Activated CD4-positive, CD25-positive, alpha-beta regulatory T cell treated with anti-CD3 and anti-CD28 coated beads, Interleukin-2, amount 50 U/mL, for 24 hours (primary cell): Measurements from ENCODE around the gene TRIM71.
A peak's percentile ranks its signal among the peaks of the same experiment; 100 is the strongest.

Experiments used
- ATAC-seq, 2 donors: fragments of 150-1000 bp; cut with Tn5 transposase; one replicate each; pipeline ENCODE4 v1.10.0; 2021; ENCODE audit warnings: mild to moderate bottlenecking in 1 of 2, moderate library complexity in 1 of 2

The TRIM71 gene

DNA sequence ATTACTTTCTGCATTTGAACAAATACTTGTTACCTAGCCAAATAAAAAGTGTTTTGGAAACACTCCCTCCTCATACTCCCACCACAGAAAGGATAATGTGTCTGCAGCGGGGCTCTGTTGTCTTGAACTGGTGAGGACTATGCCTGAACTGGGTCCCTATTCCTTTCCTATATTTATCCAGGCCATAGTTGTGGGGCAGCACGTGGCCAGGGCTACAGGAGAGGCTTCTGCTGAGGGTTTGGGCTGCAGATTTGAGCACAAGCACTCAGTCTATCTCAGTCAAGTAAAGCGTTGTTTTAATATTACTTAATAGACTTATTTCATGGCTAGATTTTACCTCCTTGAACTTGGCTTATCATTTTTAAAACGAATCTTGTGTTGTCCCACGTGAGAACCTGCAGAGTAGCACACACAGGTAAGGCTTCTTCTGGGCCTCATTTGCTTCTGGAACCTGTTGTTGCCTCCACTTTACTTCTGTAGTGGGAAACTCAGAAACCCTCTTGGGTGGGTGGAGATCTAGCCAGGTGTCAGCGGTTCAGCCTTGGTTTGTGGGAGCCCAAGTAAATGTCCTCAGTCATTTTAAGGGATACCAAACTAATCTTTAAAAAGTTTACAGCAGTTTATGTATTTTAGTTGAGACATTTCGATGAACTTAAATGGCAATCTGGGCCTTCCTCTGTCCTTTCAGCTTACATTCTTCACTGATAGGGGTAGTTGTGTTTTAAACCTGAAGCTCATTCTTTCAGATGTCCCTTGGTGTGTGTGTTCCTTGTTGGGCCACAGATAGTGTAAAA lies 51.1 kb downstream of the TRIM71 start:
- no peak for ATAC-seq

DNA sequence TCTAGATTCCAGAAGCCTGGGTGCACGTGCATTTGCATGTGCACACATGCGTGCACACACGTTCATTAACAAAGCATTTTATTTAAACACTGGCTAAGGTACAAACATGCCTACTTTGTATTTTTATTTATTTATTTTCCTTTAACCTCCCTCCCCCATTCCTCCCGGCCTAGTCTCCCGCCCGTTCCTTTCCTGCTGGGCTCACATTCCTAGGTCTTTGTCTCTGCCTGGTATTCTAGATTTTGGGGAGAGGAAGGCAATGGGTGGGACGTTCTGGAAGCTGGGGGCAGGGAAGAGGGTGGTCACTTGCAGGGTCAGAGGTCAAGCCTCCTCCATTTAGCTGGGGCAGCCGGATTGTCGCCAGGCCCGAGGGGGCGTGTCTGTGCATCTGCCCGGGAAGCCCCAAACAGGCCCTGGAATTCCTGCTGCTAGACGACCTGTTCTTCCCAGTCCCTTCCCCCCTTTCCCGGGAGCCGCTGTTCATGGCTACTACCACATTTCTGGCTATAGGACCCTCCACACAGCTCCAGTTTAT lies 51.8 kb downstream of the TRIM71 start:
- ATAC-seq: no peak

DNA sequence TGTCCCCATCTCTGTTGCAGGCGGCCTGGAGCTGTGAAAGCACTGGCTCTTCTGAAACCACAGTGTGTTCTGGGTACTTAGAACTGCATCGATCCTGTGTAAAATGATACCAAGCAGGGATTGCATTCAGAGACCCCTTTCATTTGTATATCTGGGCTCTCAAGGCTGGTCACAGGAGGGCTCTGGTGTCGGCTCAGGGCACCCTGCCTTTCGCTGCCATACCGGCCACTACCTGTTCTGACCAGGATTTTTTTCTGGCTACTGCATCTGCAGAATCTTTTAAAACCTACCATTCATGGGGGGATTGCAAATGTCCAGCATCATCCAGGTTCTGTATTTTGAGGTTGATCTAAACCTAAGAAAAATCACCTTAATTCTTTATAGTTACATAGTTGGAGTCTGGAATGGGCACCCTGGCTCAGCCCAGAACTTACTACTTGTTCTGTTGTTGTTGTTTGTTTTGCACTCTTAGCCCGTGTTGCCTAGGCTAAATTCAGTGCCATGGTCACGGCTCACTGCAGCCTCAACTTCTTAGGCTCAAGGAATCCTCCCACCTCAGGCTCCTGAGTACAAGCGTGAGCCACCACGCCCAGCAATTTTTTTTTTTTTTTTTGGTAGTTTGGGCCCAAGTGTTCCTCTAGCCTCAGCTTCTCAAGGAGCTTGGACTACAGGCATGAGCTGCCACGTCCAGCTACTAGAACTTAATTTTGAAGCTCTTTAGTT lies 52.7 kb downstream of the TRIM71 start:
- no peak for ATAC-seq

GRCh38 chr3:32871273-32871672 lies 53.5 kb downstream of the TRIM71 start:
- no peak for ATAC-seq

DNA sequence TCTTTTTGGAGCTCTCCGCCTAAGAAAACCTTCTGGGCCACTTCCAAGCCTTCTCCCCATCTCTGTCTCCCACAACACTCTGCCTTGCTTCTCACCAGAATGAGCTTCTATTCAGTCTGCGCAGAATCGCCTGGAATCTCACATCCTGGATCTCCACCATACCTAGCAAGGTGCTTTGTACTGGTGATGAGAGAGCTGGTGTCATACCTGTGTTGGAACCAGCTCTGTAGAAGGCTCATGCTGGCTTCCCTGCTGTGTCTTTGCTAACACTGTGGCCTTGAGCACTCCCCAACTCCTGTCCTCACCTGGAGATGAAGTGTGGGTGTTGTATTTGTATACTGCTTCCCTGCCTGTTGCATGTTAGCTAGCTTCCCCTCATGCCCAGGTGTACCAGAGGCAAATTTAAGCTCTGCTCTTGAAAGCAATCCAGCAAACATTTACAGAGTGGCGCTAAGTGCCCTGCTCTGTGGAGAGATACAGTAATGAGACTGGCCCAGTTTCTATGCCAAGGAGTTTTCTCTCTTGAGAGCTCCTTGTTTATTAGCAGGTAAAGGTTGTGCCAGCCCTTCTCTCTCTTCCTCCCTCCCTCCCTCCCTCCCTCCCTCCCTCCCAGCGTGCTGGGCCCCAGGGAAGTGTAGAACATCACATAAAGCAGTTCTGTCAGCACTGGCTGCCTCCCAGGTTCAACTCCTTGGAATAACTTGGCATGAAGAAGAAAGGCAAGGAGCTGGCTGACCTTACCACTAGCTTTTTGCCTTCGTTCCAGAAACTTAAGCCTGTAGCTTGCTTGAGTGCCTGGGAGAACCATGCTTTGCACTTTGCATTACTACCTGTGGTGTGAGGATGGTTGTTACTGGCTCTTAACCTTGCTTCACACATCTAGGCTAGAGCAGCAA lies 54.9 kb downstream of the TRIM71 start:
- no peak for ATAC-seq

DNA sequence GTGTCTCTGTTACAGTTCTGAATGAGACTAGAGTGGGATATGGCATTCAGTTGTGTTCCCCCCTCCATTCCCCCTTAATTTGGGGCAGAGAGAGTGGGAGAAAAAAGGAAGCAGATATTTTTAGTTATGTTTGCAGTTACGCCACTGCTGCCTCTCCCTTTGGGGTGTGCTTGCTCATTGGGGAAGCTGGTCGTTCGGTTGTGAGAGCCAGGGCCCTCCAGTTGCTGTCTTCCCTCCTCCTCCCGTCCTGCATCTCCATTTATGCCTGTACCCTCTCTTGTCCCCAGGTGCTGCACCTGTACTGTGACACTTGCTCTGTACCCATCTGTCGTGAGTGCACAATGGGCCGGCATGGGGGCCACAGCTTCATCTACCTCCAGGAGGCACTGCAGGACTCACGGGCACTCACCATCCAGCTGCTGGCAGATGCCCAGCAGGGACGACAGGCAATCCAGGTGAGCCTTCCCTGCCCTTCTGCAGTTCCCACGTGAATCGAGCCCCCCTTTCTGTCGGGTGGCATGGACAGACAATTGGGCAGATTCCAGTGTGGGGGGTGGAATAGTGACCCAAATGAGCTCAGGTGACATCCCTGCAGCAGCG lies 55.8 kb downstream of the TRIM71 start:
- ATAC-seq: no peak

DNA sequence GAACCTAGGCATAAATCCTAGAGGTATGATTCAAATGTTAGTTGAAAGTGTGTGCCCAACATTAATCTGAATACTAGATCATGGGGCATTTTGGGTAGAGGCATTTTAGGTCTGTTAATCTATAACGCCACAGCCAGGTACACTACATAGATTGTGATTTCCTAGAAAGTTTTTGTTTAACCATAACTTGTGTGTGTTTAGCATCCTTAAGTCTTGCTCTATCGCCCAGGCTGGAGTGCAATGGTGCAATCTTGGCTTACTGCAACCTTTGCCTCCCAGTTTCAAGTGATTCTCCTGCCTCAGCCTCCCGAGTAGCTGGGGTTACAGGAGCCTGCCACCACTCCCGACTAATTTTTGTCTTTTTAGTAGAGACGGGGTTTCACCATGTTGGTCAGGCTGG lies 59.1 kb downstream of the TRIM71 start:
- ATAC-seq: no peak

GRCh38 chr3:32877598-32877997 lies 59.8 kb downstream of the TRIM71 start:
- no peak for ATAC-seq

DNA sequence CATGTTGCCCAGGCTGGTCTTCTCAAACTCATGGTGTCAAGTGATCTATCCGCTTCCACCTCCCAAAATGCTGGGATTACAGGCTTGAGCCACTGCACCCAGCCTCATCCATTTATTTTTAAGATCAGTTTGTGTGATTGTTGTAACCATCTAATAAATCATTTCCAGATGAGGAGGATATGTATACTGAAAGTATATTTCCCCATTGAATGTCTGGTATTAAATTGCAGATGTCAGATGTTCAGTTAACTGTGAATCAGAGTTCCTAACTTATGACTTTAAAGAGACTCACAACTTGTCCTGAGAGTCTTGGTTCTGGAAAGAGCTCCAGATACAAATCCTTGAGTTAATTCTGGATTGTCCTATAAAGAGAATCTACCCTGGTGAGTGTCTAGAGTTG lies 62.4 kb downstream of the TRIM71 start:
- no peak for ATAC-seq

- no peak for ATAC-seq
Observed at GRCh38 chr3:32881624-32882023, 63.8 kb downstream of the TRIM71 start.

DNA sequence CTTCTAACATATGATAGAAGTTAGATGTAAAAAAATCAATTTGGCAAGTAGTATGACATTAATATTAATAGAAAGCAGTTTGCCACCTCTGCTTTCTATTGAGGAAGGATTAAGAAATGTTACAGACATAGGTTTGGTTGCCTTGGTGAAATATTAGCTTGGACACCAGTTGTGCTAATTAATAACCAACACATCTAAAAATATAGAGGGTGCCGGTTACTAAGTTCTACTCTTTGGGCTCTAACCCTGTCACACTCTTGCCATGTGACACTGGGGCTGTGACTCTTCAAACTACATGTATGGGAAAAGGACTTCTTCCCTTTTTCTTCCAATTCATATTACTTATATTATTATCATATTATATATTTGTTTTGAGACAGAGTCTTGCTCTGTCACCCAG lies 64.4 kb downstream of the TRIM71 start:
- ATAC-seq: no peak

DNA sequence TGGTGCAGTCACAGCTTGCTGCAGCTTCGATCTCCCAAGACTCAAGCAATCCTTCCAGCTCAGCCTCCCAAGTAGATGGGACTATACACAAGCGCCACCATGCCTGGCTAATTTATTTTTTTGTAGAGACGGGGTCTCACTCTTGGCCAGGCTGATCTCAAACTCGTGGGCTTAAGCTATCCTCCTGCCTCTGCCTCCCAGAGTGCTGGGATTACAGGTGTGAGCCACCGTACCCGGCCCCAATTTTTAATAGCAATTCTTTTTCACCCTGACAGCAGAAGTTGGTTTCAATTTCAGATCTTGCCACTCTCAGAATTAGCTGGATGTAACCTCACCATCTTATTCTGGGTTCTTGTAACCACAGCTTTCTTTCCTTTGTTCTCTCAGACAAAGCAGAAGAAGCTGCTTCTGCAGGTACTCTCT lies 64.8 kb downstream of the TRIM71 start:
- ATAC-seq: peak; percentile 88 to 89

- no peak for ATAC-seq
Observed at GRCh38 chr3:32883817-32884216, 66.0 kb downstream of the TRIM71 start.

DNA sequence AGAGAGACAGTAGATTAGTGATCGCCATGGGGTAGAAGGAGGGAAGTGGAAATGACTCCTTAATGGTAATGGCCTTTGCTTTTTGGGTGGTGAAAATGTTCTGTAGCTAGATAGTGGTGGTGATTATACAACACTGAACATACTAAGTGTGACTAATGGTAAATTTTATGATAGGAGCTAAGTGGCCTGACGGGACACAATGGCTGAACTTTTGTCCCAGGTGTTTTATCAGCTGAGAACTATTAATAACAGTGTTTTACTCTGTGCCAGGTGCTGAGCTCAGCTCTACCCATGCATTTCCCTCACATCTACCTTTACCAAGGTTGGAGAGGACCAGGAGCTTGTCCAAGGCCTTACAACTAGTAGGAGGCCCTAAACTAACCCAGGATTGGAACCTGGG lies 66.8 kb downstream of the TRIM71 start:
- no peak for ATAC-seq

DNA sequence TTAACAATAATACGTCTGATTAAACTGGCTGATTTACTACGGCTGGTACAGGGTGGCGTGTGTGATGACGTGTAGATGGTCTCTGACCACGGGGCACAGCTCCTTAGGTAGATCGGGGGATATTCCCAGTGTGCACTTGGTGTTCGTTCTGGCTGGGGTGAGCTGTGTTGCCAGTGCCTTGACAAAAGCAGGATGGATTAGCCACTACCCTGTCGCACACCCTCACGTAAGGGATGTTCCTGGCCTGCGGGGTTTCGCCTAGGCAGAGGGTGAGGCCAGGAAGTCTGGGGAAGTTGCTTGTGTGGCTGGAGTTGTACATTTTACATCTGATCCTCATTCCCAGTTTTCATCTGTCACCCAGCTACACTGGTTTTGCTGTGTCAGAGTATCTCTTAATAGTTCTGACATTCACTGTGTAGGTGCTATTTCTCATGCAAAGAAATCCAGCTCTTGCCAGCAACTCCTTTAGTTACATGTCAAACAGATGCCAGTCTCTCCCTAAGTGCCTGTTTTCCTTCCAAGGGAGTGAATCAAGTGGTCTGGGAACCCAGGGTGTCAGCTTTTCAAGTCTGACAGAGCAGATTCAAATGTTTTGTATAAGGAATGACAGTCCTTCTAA lies 67.6 kb downstream of the TRIM71 start:
- ATAC-seq: no peak

- no peak for ATAC-seq
Observed at GRCh38 chr3:32886296-32886695, 68.5 kb downstream of the TRIM71 start.

DNA sequence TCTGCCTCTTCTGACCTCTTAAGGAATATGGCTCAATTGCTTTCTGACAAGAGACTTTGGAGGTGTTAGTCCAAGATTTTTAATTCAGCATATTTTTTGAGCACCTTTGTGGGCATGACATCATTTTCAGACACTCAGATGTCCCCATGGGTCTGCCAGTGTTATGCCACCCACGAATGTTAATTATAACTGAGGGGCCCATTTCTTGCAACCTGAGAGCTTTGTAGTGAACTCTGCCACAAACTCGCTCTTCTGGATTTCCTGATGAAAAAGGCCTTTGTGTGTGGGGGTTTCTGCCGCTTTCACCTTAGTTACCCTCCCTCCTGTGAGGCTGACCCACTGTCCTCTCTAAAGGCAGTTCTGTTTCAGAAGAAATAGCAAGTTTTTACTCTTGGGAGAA lies 69.1 kb downstream of the TRIM71 start:
- no peak for ATAC-seq

DNA sequence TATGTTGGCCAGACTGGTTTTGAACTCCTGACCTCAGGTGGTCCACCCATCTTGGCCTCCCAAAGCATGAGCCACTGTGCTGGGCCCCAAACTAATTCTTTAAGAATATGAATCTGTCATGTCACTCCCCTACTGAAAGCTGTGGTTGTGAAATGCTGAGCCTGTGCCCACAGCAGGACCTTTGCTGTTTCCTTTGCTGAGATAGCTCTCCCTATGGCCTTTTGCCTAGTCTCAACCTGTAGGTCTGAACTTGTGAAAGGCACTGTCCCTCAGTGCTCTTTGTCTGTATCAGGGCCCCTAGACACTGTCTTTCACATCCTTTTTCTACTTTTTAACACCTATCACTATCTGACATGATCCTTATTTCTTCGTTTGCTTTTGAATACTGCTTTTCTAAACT lies 70.9 kb downstream of the TRIM71 start:
- no peak for ATAC-seq

DNA sequence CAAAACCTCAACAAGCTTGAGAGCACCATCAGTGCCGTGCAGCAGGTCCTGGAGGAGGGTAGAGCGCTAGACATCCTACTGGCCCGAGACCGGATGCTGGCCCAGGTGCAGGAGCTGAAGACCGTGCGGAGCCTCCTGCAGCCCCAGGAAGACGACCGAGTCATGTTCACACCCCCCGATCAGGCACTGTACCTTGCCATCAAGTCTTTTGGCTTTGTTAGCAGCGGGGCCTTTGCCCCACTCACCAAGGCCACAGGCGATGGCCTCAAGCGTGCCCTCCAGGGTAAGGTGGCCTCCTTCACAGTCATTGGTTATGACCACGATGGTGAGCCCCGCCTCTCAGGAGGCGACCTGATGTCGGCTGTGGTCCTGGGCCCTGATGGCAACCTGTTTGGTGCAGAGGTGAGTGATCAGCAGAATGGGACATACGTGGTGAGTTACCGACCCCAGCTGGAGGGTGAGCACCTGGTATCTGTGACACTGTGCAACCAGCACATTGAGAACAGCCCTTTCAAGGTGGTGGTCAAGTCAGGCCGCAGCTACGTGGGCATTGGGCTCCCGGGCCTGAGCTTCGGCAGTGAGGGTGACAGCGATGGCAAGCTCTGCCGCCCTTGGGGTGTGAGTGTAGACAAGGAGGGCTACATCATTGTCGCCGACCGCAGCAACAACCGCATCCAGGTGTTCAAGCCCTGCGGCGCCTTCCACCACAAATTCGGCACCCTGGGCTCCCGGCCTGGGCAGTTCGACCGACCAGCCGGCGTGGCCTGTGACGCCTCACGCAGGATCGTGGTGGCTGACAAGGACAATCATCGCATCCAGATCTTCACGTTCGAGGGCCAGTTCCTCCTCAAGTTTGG lies 72.9 kb downstream of the TRIM71 start:
- ATAC-seq: no peak

GRCh38 chr3:32891365-32891764 lies 73.6 kb downstream of the TRIM71 start:
- no peak for ATAC-seq
